COLO668 (cell line): ENCODE measurements around the gene VN1R5.

Source experiments
- DNase-seq: peaks from one replicate; lab custom pipeline; 2025; ENCODE audit not compliant: unreplicated experiment; lab: John Stamatoyannopoulos, UW

Gene VN1R5

GRCh38 chr1:247299723-247300381, 44.0 kb downstream of the VN1R5 start:
- no peak for DNase-seq

- DNase-seq: no peak
These were observed 44.8 kb downstream of the VN1R5 start for GRCh38 chr1:247300491-247301175.

- no peak for DNase-seq
These were observed 45.3 kb downstream of the VN1R5 start for GRCh38 chr1:247301176-247301540.

- DNase-seq: no peak
These were observed 47.3 kb downstream of the VN1R5 start for GRCh38 chr1:247303216-247303615.

- no peak for DNase-seq
These were observed 48.2 kb downstream of the VN1R5 start for GRCh38 chr1:247304031-247304430.
